Activated CD8-positive, alpha-beta T cell treated with anti-CD3 and anti-CD28 coated beads for 36 hours (primary cell): Measurements from ENCODE around the gene ANKS1B. TPM values are rescaled to one million over a fixed set of nuclear protein-coding genes. Genes with fewer than 3 reads are reported as not detected.

Experiments
- ATAC-seq: fragments of 200-7000 bp; cut with Tn5 transposase; one replicate; pipeline ENCODE4 v1.10.0; 2021; ENCODE audit warnings: mild to moderate bottlenecking, moderate library complexity
- CTCF ChIA-PET: fragments of 350-600 bp; sonication (Branson Sonifier 250); formaldehyde crosslinking; loops from one replicate; lab custom pipeline; 2021; ENCODE audit warnings: antibody characterized with exemption; lab: Charles Lee
- POLR2A ChIA-PET: fragments of 350-600 bp; sonication (Branson Sonifier 250); formaldehyde crosslinking; loops from one replicate; lab custom pipeline; 2021; ENCODE audit warnings: antibody characterized with exemption; lab: Charles Lee
- DNase-seq: peaks from one replicate; pipeline ENCODE4 v3.0.0-alpha.2; 2020
- H3K27ac Mint-ChIP-seq: one replicate; pipeline ENCODE4 v1.8.0; 2021; ENCODE audit warnings: mild to moderate bottlenecking, mixed read lengths
- H3K27me3 Mint-ChIP-seq: one replicate; pipeline ENCODE4 v1.8.0; 2021; ENCODE audit warnings: mixed read lengths
- H3K36me3 Mint-ChIP-seq: one replicate; pipeline ENCODE4 v1.8.0; 2021; ENCODE audit warnings: low read depth, mixed read lengths
- H3K4me1 Mint-ChIP-seq: one replicate; pipeline ENCODE4 v1.8.0; 2021; ENCODE audit warnings: low read depth, mixed read lengths
- H3K4me3 Mint-ChIP-seq: one replicate; pipeline ENCODE4 v1.8.0; 2021; ENCODE audit warnings: mild to moderate bottlenecking, moderate library complexity, mixed read lengths
- H3K9me3 Mint-ChIP-seq: one replicate; pipeline ENCODE4 v1.8.0; 2021; ENCODE audit warnings: mixed read lengths
- intact Hi-C: fragments of 100-400 bp; cut with micrococcal nuclease; formaldehyde crosslinking; loops from one replicate; pipeline ENCODE4 v1.10.0; 2022
- total RNA-seq, 2 experiments: library from RNA; stranded (reverse); gene quantifications; one replicate each; pipeline ENCODE4 v1.2.3, GENCODE V29; 2021
- TF ChIP-seq, protein P1 (sequence below): fragments of 200-600 bp; IDR thresholded peaks from one replicate; pipeline ENCODE4 v1.8.0; 2022; ENCODE audit warnings: antibody characterized with exemption, mild to moderate bottlenecking

The ANKS1B gene
- total RNA-seq, 2 experiments from 2014 or later: 0.54 TPM; not detected in 1

DNA sequence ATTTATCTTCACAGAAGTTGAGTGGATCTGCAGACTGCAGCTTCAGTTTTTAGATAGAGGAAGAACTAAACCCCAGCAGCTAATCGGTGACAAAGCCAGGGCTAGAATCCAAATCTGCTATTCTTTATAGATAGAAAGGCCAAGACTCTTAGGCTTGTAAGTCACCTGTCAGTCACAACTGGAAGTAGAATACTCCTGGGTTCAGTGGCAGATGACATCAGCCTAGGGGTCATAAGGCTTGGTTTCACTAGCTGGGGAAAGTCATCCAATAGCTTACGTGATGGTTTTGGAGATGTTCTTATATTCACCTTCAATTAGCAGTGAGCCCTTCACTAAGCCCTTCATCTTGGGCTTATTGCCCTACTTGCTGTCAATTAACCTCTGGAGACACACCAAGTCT is 1246.2 kb downstream of the ANKS1B start:
- CTCF ChIA-PET: interaction anchor here (1.2 kb wide), 1 partner anchor 13 kb away, joined by 5 read pairs; no protein-coding TSS in a partner anchor

DNA sequence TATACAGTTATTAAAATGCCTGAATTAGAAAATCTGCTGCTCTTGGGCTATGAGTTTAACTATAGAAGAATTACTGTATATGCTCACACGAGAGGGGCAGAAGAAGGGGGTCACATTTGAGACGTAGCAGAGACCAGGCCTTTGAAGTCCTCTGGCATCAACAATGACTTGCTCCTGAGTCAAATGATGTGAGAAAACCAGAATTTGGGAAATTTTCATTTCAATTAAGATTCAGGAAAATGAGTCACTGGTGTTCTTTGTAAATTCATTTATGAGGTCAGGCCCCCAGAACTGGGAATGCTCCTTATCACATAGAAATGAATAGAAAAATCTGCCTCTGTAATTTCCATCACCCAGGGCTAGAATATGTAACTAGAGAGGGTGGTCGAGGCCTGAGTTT is 1246.7 kb downstream of the ANKS1B start:
- Mint-ChIP-seq H3K36me3 (peaks cover 2% of the 10 kb centered on the region), H3K27ac (no peak overlapping the region), H3K4me1 (peaks cover 25% of the 10 kb centered on the region), H3K27me3 (peaks cover 8% of the 10 kb centered on the region), H3K9me3 (no peaks in the 10 kb centered on the region), H3K4me3 (no peak overlapping the region)
- ATAC-seq (no peak), DNase-seq (no peak)
- CTCF ChIA-PET: no interaction called here
- intact Hi-C loops: no loop called here
- TF ChIP-seq, protein P1, sequence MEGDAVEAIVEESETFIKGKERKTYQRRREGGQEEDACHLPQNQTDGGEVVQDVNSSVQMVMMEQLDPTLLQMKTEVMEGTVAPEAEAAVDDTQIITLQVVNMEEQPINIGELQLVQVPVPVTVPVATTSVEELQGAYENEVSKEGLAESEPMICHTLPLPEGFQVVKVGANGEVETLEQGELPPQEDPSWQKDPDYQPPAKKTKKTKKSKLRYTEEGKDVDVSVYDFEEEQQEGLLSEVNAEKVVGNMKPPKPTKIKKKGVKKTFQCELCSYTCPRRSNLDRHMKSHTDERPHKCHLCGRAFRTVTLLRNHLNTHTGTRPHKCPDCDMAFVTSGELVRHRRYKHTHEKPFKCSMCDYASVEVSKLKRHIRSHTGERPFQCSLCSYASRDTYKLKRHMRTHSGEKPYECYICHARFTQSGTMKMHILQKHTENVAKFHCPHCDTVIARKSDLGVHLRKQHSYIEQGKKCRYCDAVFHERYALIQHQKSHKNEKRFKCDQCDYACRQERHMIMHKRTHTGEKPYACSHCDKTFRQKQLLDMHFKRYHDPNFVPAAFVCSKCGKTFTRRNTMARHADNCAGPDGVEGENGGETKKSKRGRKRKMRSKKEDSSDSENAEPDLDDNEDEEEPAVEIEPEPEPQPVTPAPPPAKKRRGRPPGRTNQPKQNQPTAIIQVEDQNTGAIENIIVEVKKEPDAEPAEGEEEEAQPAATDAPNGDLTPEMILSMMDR: no peak
- POLR2A ChIA-PET: no interaction called here

More for the DNA sequence above, 1246.2 kb downstream of the ANKS1B start:
- Mint-ChIP-seq H3K27me3 (peaks cover 10% of the 10 kb centered on the region), H3K36me3 (peaks cover 2% of the 10 kb centered on the region), H3K4me3 (no peak overlapping the region), H3K4me1 (peaks cover 25% of the 10 kb centered on the region), H3K27ac (no peak overlapping the region), H3K9me3 (no peaks in the 10 kb centered on the region)
- peak; percentile 31 for ATAC-seq
- TF ChIP-seq, protein P1: no peak
- intact Hi-C loops: no loop called here
- POLR2A ChIA-PET: interaction anchor here (0.8 kb wide), 1 partner anchor 9 kb away, joined by 3 read pairs; no protein-coding TSS in a partner anchor
- DNase-seq: no peak

DNA sequence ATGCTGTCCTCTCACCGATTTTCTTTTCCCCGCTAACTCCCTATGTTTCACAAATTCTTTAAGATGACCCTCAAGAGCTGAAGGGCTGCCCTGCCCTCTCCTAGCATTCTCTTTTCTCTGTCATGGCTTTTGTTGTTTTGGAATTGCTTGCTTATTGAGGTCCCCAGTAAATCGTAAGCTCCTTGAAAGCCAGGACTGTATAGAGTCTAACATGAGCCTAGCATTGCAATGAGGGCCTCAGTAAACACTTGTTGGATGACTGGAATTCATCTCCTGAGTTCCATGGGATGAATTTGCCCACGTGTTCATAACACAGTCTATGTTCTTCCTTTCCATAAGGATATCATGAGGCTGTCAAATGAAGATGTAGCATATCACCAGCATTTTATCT is 1247.4 kb downstream of the ANKS1B start:
- Mint-ChIP-seq H3K36me3 (peaks cover 2% of the 10 kb centered on the region), H3K27me3 (peaks cover 2% of the 10 kb centered on the region), H3K9me3 (no peaks in the 10 kb centered on the region), H3K4me3 (no peak overlapping the region), H3K4me1 (peaks cover 23% of the 10 kb centered on the region), H3K27ac (no peak overlapping the region)
- TF ChIP-seq, protein P1: no peak
- DNase-seq (no peak), ATAC-seq (no peak)
- CTCF ChIA-PET: interaction anchor here (0.9 to 1.9 kb wide), 3 partner anchors 26 to 261 kb away, joined by 4 to 5 read pairs (median 4); no protein-coding TSS in a partner anchor
- POLR2A ChIA-PET: no interaction called here
- intact Hi-C loops: no loop called here

DNA sequence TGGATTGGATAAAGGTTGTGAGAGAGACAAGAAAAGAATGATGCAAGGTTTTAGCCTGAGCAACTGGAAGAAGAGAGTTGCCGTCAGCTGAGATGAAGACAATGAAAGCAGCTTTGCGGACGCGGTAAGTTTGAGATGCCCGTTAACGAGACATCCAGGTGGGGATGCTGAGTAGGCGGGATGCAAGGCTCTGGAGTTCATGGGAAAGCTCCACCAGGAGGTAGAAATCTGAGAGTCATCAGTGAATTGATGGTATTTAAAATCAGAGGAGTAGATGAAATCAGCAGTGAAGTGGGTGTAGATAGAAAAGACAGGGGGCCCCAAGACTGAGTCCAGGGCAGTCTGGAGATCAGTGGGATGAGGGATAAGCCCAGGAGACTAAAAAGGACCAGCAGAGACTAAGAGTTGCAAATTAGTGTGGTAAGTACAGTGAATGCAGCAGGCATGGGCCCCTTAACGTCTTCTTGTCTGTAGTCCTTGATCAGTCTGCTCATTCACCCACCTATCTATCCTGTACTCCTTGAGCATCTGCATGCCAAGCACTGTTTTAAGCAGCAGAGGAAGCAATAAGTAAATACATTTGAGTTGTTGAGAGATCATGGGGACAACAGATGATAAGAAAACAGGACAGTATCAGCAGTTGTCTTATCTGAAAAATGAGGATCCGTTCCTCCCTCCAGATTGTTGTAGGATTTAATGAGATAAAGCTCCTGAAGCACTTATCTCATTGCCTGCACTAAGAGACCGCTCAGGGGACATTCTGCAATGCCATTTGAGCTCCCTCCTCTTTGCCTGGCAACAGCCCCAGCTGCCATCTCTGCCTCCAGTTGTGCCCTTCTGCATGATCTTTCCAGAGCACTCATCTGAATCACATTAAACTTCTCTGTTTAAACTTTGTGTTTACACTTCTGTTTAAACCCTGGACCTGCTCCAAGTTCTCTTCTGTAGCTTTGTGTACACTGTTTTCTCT is 1248.1 kb downstream of the ANKS1B start:
- TF ChIP-seq, protein P1: no peak
- CTCF ChIA-PET: interaction anchor here (0.9 to 1.9 kb wide), 3 partner anchors 25 to 262 kb away, joined by 4 to 5 read pairs (median 4); no protein-coding TSS in a partner anchor

DNA sequence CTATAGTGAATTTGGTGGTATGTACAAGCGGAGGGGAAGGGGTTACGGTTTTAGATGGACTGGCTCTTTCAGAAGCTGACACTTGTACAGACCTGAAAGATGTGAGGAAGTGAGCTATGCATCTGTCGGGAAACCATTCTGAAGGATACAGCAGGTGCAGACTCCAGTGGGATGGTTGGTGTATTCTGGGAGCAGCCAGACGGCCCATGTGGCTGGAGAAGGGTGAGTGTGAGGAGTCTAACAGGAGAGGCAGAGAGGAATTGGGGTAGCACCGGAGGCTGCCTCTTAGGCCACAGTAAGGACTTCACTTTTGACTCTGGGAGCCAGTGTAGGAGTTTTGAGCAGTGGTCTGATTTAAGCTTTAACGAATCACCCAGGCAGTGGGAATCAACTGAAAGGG is 1248.9 kb downstream of the ANKS1B start:
- H3K27ac Mint-ChIP-seq: no peak overlapping the region
- ATAC-seq (no peak), DNase-seq (no peak)
- H3K9me3 Mint-ChIP-seq: no peaks in the 10 kb centered on the region
- no peak overlapping the region for H3K4me3 Mint-ChIP-seq
- H3K27me3 Mint-ChIP-seq: no peaks in the 10 kb centered on the region
- ChIA-PET POLR2A (no interaction called here), CTCF (interaction anchor here (1.3 to 1.9 kb wide), 3 partner anchors 10 to 24 kb away, joined by 4 to 5 read pairs (median 4); no protein-coding TSS in a partner anchor)
- peaks cover 9% of the 10 kb centered on the region for H3K4me1 Mint-ChIP-seq
- TF ChIP-seq, protein P1: no peak
- intact Hi-C loops: no loop called here
- peaks cover 7% of the 10 kb centered on the region for H3K36me3 Mint-ChIP-seq

More for the DNA sequence above, 1248.1 kb downstream of the ANKS1B start:
- H3K4me3 Mint-ChIP-seq: no peak overlapping the region
- H3K27ac Mint-ChIP-seq: no peak overlapping the region
- intact Hi-C loops: no loop called here
- DNase-seq (no peak), ATAC-seq (no peak)
- POLR2A ChIA-PET: no interaction called here
- H3K27me3 Mint-ChIP-seq: peaks cover 1% of the 10 kb centered on the region
- peaks cover 17% of the 10 kb centered on the region for H3K4me1 Mint-ChIP-seq
- H3K36me3 Mint-ChIP-seq: peaks cover 2% of the 10 kb centered on the region
- no peaks in the 10 kb centered on the region for H3K9me3 Mint-ChIP-seq
